Panc1 (cell line): ENCODE results near the gene F11.
"Not testable (repeated sequence)": the region's sequence is repeated elsewhere in the genome, so short reads cannot be mapped to it uniquely, and the experiment has no call there.

Source experiments
- CTCF ChIP-seq: fragments of 450-650 bp; IDR thresholded peaks from 2 replicates; pipeline ENCODE4 v1.5.1; 2017; ENCODE audit warnings: mild to moderate bottlenecking
- POLR2AphosphoS5 ChIP-seq: IDR thresholded peaks from 2 replicates; pipeline ENCODE4 v1.6.1; 2012; ENCODE audit warnings: mild to moderate bottlenecking, low read depth, low read length, moderate library complexity
- REST ChIP-seq, 2 experiments: IDR thresholded peaks; 2 replicates each; pipeline ENCODE4 v1.6.1; 2011 to 2012; ENCODE audit warnings: low read depth in 2 of 2, control low read depth in 1 of 2, low read length in 1 of 2, mild to moderate bottlenecking in 1 of 2, moderate library complexity in 1 of 2; ENCODE audit not compliant: insufficient read depth in 1 of 2

GRCh38 chr4:186273392-186273789, 7.4 kb downstream of the F11 start:
- TF ChIP-seq CTCF; POLR2AphosphoS5; REST (IDR thresholded peaks at IDR 0.05; ENCODE audit: insufficient read depth in 1 of 2, low read depth in 2 of 2, low read length in 1 of 2): not testable (repeated sequence)
